NB4 (cell line): ENCODE measurements around the gene SNAPC3.

ENCODE experiments used
- CTCF ChIP-seq: IDR thresholded peaks from one replicate; pipeline ENCODE4 v1.5.1; 2012; ENCODE audit warnings: low read depth, low read length
- MAX ChIP-seq: IDR thresholded peaks from 2 replicates; pipeline ENCODE4 v1.6.1; 2011; ENCODE audit warnings: low read depth, low read length
- MYC ChIP-seq: IDR thresholded peaks from 2 replicates; pipeline ENCODE4 v1.6.1; 2011; ENCODE audit warnings: low read depth, low read length
- POLR2A ChIP-seq: IDR thresholded peaks from 2 replicates; pipeline ENCODE4 v1.6.1; 2011; ENCODE audit warnings: mild to moderate bottlenecking; ENCODE audit not compliant: insufficient read length; ENCODE audit errors: extremely low read depth

- TF ChIP-seq CTCF (no peak), POLR2A (no peak), MAX (no peak), MYC (no peak)
These were observed 38.4 kb downstream of the SNAPC3 start for GRCh38 chr9:15461056-15461455.
